Stimulated activated CD4-positive, alpha-beta T cell treated with anti-CD3 and anti-CD28 coated beads, Interleukin-4, amount 100 ng/mL, for 48 hours (primary cell): Measurements from ENCODE around the gene ZNF512B.

ENCODE experiments used
- DNase-seq, 2 donors: peaks; one replicate each; pipeline ENCODE4 v3.0.0-alpha.2; 2020; ENCODE audit warnings: low read depth in 2 of 2

Gene ZNF512B

DNA sequence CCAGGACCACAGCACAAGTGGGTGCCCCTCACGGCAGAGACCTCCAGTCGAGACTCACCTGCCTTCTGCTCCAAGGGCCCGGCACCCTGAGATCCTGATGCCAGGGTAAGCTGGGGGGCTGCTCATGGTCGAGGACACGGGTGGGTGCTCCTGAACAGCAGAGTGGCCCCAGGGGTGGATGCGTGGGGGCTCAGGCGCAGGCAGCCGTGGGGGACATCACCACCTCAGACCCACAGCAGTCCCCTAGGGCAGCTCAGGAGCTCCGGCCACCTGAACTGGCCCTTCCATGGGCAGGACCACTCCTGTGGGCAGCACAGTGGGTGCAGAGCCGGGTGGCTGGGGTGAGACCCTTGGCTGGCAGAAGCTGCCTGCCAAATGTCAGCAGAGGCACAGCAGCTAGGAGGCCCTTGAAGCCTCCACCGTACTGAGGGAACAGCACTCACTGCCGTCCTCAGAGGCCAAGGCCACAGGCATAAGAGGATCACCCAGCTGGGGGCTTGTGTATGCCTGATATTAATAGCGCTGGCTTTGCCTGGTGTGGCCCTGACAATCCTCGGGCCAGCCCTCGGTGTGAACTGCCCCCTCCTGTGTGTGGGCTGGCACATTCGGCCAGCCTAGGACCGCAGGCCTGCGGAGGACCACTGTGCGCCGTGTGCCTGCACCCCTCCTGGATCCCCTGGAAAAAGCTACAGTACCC is 18.9 kb downstream of the ZNF512B start:
- no peak for DNase-seq

GRCh38 chr20:63947638-63948456 is 21.9 kb downstream of the ZNF512B start:
- no peak for DNase-seq

DNA sequence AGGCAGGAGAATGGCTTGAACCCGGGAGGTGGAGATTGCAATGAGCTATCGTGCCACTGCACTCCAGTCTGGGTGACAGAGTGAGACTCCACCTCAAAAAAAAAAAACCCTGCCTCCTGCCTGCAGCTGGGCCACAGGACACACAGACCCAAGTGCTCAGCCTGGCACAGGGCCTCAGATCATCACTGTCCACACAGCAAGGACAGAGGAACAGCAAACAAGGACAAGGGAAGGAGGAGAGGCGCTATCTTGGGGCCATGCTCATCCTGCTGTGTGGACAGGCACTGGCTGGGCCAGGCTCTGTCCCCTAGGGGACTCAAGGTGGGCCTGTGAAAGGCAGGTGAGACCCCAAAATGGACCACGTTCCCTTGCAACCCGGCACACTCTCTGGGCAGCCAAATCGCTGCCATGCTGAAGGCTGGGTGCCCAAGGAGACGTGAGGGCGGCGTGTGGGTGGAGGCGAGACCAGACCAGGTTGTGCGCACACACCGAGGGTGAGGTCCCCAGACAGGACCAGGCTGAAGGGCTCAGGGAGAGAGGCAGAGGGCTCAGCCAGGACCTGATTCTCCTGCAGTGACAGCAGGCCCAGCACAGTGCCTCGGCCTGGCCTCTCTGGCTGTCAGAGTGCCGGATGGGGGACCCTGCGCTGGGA is 22.6 kb downstream of the ZNF512B start:
- no peak for DNase-seq

DNA sequence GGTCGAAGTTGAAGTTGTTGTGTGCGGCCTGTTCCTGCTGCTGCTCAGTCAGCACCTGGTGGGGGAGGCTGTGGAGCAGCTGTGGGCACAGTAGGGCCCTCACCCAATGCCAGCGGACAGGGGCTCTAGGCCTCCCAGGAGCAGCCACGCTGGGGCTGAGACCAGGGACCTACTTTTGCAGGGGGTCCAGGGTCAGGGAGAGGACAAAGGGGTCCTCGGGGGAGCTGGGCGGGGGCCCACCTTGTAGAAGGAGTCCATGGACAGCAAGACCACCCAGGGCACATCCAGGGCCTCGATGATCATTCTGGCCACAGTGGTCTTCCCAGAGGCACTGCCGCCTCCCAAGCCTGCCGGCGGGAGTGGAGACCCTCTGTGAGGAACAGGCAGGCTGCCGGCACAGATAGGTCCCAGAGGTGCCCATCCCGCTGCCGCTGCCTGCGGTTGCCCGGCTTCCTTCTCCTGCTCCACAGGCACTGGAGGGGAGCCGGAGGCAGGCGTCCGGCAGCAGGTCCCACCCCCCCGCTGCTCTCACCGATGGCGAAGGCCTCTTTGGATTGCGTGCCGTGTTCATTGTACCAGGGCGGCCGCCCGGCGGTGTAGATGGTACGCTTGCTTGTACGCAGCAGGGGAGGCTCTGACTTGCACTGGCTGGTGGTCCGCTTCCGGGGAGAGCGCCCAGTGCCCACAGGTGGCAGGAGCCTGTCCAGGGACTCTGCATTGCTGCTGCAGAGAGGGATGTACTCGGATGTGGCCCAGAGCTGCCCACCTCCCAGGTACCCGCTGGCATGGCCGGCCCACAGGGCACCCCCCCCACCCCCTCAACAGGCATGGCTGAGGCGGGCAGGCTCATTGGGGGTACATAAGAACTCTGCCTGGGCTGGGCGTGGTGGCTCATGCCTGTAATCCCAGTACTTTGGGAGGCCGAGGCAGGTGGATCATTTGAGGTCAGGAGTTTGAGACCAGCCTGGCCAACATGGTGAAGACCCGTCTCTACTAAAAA is 23.5 kb downstream of the ZNF512B start:
- no peak for DNase-seq

GRCh38 chr20:63945031-63945658 is 24.6 kb downstream of the ZNF512B start:
- no peak for DNase-seq

GRCh38 chr20:63944078-63944941 is 25.4 kb downstream of the ZNF512B start:
- no peak for DNase-seq

- no peak for DNase-seq
Observed at GRCh38 chr20:63943808-63944077, 26.0 kb downstream of the ZNF512B start.

DNA sequence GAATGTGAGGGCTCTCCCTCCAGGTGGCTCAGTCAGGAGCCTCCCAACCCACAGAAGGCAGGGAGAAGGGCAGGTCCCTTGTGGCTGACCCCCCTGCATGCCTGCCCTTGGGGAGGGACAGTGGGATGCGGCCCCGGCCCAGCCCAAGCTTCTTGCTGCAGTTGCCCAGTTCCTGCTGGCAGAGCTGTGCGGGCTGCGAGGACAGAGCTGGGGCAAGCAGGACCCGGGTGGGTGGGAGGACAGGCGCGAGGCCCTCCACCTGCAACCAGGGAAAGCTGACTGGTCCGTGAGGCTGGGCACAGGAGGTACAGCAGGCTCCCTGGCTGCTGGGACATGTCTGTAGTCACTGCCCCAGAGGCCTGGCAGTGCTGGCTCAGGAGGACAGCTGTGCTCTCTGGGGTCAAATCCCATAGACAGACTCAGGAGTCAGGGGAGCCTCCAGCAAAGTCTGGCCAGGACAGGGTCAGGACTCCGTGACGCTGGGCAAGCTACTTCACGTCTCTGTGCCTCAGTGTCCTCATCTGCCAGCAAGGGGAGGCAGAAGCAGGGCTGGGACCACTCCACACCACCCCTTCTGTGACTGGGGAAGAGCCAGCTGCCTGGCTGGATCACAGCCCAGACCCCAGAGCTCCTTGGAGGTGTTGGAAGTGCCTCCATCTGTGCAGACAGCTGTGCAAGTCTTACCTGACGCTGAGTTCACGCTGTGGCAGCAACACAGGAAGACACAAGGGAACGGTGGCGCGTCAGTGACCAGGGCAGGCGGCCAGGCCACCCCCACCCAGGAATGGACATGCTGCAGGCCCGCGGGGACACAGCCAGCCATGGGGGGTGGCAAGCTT is 26.5 kb downstream of the ZNF512B start:
- DNase-seq = no peak

DNA sequence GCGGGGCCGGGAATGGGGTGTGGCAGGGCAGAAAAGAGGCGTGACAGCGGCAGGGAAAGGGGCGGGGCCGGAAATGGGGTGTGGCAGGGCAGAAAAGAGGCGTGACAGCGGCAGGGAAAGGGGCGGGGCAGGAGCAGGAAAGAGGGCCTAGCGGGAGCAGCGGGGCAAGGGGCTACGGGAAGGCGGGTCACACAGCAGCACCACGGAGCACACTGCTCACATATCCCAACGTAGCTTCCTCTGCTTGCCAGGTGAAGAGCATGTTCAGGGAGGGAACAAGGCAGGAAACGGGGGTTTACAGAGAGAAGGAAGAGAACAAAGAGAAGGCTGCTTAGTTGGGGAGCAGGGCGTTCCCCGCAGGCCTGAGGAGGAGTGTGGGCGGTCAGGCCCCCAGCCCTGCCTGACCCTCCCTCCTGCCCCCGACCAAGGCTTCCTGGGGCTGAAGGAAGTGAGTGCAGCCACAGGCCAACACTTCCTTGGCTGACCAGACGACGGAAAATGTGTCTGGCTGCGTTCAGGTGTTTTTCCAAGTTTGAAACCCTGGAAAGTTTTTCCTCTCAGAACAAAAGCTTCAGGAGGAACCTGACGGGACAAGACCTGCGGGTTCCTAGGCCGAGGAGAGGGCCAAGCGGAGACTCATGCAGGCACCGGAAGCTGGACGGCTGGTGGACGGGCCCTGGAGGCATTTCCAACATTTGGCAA is 27.3 kb downstream of the ZNF512B start:
- DNase-seq = peak in 1 of 2 donors; percentile 60

DNA sequence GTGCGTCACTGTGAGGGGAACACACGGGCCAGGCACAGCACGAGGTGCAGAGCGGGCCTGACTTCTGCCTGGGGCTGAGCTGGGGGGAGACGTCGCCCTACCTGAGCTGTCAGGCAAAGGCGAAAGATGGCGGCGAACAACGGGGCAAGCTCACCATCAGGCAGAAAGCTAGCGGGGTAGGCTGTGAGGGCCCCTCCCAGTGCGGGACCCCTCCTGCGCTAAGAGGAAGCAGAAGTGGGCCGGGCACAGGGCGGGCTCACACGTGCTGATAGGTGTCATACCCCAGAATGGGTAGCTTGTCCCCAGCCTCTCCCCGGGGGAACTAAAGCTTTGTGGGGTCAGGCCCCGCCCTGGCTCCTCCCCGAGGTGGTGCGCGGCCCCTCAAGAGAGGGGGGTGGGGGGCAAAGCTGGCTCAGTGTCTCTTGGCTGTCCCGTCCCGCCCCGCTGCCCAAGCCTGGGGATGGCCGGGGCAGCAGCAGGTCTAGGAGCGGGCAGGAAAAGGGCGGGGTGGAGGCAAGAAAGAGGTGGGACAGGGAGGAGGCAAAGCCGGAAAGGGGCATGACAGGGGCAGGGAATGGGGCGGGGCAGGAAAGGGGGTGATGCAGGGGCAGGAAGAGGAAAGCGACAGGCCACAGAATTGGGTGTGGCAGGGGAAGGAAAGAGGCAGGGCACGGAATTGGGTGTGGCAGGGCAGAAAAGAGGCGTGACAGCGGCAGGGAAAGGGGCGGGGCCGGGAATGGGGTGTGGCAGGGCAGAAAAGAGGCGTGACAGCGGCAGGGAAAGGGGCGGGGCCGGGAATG is 28.2 kb downstream of the ZNF512B start:
- DNase-seq = peak; percentile 59 to 64

DNA sequence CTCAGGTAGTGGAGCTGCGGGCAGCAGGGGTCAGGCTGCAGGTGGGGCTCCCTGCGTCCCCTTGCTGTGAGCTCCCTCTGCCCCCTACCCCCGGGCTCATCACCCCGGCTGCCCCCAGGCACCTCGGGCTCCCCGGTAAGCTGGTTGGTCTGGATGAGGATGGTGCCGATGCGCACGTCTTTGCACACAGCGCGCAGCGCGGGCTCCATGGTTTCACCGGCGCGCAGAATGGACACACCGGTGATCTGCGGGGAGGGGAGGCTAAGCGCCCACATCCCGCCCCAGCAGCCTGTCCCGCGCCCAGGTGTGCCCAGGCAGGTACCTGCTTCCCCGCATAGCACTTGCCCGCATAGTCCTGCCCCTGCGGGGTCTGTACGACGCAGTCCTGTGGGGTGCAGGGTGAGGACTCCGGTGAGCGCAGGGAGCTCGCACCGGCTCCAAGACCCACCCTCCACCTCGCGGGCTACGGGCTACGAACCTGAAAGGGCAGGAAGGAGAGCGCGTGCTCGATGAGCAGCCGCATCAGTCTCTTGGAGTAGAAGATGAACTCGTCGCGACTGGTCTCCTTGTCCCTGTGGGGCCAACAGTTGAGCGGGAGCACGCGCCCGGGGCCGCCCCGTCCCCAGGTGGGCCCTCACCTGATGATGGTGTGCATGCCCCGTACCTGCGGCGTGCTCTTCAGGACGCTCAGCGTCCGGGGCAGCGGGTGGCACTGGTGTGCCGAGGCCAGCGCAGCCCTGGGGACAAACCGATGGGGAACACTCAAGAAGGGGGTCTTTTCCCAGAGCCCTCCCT is 29.1 kb downstream of the ZNF512B start:
- no peak for DNase-seq

GRCh38 chr20:63940071-63940471 is 29.7 kb downstream of the ZNF512B start:
- no peak for DNase-seq

GRCh38 chr20:63939061-63939935 is 30.4 kb downstream of the ZNF512B start:
- DNase-seq = no peak

DNA sequence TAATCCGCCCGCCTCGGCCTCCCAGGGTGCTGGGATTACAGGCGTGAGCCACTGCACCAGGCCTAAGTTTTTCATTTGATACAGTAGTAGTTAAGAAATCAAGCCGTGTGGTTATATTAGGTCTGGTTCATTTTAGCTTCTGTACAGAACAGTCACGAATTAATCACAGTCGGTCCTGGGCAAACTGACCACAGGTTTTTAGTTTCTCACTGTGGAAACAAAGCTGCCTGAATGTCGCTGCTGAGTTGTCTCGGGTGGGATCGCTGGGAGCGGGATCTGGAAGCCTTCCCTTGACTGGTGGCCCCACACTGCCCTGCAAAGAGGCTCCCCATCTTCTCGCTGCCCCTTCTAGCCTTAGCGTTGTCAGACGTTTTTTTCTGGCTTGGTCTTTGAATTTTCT is 32.1 kb downstream of the ZNF512B start:
- DNase-seq = no peak

- DNase-seq = no peak
Observed at GRCh38 chr20:63935447-63935846, 34.3 kb downstream of the ZNF512B start.
